NCI-H146 (cell line): ENCODE results near the gene GRK5.
A peak's percentile ranks its signal among the peaks of the same experiment; 100 is the strongest.

Source experiments
- DNase-seq: peaks from one replicate; lab custom pipeline; 2025; lab: John Stamatoyannopoulos, UW

The GRK5 gene

GRCh38 chr10:119344381-119344780 is 137.0 kb downstream of the GRK5 start:
- peak; percentile 59 for DNase-seq

DNA sequence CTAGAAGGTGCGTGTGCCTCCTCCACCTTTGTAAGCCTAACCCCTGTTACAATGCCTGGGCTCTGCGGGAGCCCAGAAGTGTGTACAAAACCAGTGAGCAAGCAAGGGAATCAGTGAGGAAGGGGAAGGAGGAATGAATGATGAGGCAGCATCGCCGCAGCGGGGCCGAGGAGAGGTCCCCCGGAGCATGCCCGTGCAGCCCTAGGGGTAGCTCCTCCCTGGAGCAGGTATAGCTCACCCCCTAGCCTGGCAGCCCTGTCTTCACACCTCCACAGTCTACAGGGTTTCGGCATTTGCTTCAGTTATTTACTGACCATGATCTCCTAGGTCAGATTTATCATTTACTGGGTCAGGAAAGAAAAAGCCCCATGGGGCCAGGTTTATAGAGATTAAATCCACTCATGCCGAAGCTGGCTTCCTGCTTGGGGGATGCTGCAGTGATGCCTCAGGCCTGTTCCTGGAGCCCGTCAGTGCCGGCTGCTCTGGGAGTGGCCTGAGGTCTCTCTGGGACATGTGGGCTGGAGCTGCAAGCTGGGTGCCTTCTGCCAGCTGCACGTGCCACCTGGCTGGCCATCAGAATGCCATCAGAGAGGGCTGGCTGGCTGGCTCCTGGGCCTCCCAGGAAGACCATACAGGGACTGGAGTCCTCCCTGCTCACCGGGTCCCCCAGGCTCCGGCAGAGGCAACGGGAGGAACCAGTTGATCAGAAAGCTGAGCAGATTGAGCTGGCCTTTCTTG is 138.9 kb downstream of the GRK5 start:
- no peak for DNase-seq

GRCh38 chr10:119347181-119347974 is 140.0 kb downstream of the GRK5 start:
- DNase-seq, result no peak

GRCh38 chr10:119348106-119348505 is 140.7 kb downstream of the GRK5 start:
- DNase-seq, result no peak

DNA sequence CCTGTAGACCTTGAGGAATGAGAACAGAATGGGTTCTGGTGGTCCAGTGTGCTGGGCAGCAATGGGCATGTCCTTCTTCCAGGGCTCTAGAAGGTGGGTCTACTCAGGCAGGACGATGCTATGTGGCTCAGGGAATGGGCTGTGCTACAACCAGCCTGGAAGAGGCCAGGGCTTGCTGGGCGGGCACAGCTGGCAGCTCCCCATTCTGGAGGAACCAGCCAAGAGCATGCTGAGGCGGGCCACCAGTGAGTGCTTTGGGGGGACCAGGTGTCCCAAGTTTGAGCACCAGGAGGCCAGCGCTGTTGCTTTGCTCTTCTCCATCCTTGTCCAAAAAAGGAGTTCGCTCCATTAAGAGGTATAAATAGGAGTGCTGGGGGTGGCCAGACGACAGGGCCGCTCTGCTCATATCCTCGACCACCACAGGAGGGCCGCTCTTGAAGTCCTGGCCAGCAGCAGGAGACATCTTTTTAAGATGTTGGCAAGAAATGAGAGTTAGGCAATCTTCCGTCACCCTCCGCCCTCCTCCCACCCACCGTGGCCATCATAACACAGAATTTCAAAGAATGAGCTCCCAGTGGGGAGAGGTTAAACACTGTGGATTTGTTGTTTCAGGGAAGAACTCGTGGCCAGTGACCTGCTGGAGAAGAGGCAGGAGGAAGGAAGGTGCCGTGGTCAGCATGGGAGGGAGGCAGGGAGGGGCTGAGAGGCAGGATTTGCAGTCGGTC is 141.3 kb downstream of the GRK5 start:
- no peak for DNase-seq

GRCh38 chr10:119349341-119349740 is 142.0 kb downstream of the GRK5 start:
- DNase-seq, result no peak

GRCh38 chr10:119349937-119350501 is 142.6 kb downstream of the GRK5 start:
- DNase-seq, result no peak

- DNase-seq, result no peak
These were observed 143.2 kb downstream of the GRK5 start for GRCh38 chr10:119350502-119351097.

DNA sequence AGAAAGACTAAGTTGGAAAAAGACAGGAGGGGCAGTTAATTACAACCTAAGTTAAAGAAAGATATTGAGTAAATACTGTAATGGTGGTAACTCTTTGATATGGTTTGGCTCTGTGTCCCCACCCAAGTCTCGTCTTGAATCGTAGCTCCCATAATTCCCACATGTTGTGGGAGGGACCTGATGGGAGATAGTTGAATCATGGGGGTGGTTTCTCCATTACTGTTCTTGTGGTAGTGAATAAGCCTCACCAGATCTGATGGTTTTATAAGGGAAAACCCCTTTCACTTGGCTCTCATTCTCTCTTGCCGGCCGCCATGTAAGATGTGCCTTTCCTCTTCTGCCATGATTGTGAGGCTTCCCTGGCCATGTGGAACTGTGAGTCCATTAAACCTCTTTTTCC is 143.8 kb downstream of the GRK5 start:
- no peak for DNase-seq

GRCh38 chr10:119352042-119352441 is 144.7 kb downstream of the GRK5 start:
- DNase-seq, result no peak

DNA sequence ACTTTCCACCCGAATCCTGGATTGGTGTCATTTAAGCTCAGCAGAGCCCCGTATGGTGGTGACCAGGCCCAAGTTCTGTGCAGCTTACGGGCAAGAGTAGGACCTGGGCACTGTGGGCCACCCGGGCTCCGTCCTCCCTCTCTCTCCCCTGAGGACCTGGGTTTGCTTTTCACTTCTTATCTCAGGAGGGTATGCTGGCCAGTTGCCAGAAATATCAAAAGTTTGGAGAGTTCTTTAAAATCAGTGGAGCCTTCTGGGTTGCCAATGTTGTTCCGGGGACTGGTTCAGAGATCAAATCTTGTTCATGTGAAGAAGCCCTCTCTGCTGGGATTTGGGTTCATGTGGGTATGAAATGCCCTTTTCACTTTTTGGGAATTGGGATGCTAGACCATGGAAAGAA is 145.4 kb downstream of the GRK5 start:
- DNase-seq, result no peak

- no peak for DNase-seq
These were observed 146.1 kb downstream of the GRK5 start for GRCh38 chr10:119353421-119353820.

DNA sequence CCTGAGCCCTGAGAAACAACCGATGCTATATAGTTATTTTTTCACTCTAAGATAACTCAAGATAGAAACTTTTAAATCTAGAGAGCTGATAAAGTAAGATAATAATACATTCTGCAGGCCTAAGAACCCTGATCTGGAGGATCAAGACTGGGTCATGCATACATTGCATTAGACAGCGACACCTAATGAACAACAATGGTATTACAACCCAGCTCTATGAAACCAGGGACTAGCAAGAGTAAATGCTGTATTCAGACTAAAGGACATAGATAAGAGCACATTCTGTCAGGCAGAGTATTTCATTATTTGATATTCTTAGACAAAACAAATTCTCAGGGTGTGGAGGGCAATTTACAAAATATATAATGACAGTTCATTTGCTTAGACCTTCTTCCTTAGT is 148.6 kb downstream of the GRK5 start:
- no peak for DNase-seq

DNA sequence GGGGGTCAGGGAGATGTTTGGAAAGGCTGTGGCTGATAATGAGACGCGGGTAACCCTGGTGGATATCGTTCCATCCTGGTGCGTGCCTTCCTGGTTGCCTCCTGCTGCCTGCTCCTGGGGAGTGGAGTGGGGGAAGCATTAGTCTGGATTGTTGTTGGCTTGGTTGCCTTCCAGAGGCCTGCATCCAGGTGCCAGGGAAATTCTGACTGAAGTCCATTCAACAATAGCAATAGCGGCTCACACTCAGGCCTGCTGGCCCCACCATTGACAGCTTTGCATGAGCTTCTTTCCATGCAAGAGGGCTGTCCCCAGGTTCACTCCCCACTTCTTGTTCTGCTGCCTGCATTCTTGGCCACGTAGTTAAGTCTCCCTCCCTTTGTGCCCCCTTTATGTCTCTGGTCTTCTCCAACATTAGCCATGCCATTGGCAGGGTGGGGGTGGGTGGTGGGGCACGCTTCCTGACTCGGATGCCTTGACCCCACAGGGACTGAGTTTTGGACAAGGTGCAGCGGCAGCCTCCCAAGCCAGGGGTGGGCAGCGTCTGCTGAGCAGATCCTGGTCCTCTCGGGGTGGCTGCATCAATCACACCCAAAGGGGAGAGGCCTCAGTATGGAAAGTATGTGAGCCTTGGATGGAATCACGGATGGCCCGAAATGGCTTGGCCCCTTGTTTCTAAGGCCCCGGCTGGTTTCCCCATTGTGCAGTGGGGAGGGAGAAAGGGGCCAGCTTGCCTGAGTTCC is 150.2 kb downstream of the GRK5 start:
- no peak for DNase-seq

DNA sequence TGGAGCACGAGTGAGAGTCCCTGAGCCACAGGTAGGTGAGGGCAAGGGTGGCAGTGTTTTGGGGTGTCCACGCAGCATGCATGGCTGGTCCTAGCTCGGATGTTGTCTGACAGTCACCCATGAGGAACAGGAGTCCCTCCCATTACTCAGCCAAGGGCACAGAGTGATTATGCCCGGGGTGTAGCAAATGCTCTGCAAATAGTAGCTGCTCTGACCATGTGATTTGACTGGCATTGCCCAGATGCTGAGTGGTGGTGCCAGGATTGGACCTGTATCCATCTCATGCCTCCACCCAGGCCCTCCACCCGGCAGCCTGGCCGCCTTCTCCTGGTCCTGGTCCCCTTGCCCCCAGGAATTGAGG is 150.8 kb downstream of the GRK5 start:
- no peak for DNase-seq

- no peak for DNase-seq
These were observed 151.2 kb downstream of the GRK5 start for GRCh38 chr10:119358567-119358966.

DNA sequence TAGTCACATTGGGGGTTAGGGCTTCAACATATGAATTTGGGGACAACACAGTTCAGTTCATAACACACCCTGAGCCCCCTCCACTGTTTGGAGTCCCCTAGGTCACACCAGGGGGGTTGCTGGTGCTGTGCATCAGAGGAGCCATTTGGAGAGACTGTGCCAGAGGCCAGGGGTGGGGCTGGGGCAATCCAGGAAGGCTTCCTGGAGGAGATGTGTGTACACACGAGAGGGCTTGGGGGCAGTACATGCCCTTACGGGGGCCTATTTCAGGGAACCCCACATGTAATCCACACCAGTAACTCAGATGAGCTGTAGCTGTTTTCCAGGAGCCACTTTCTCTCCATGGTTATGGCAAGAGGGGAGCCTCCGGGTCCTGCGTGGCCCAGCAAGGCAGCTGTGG is 151.7 kb downstream of the GRK5 start:
- no peak for DNase-seq

GRCh38 chr10:119360181-119360921 is 153.0 kb downstream of the GRK5 start:
- no peak for DNase-seq

GRCh38 chr10:119361037-119361436 is 153.7 kb downstream of the GRK5 start:
- no peak for DNase-seq

DNA sequence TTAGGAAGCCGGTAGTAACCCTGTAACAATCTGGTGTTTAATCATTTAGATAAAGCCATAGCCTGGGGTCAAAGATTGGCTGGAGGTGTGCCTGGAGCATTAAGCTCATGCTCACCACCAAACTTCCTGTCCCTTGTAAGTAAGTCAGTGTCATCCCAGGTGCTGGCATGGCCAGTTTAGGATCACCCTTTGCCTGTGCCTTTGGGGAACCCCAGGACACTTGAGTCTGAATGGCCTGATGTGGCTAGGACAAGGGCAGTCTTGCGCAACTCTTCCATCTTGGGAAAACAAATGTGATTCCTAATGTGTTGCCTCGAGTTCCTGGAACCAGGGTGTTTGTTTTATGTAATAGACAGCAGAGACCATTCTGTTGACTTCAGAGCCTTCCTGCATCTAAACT is 154.8 kb downstream of the GRK5 start:
- DNase-seq, result no peak
